ENCODE data around the gene WDR90.
A peak's percentile ranks its signal among the peaks of the same experiment; 100 is the strongest.

DNA sequence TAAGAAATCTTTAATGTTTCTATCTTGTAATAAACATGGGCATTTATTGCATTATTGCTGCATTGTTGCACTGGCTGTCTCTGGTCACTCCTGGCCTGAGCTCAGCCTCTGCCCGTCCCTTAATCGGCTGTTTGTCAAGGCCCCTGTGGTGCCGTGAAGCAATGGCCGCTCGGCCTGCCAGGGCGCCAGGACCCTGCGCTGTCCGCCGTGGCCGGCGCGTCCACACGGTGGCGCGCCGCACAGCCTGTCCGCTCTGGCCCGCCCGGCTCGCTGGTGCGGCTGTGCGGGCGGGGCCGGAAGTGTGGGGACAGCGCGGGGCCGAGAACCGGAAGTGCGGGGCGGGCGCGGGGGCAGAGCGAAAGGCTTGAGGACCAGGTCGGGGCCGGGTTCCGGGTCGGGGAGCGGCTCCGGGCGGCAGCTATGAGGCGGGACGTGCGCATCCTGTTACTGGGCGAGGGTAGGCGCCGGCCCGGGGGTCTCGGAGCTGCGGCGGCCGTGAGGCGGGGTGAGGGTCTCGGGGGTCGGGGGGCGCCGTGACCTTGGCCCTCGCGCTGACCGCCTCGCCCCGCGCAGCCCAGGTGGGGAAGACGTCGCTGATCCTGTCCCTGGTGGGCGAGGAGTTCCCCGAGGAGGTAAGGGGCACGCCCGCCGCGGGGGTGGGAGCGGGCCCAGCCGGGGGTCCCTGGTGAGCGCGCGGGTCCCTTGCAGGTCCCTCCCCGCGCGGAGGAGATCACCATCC is 18.8 kb downstream of the WDR90 start, which contains the start of gene RHOT2:
- peak in 2 of 4 donors; percentile 49 to 77 for TF ChIP-seq POLR2A (IDR thresholded peaks at IDR 0.05)
- TF ChIP-seq, protein P1, sequence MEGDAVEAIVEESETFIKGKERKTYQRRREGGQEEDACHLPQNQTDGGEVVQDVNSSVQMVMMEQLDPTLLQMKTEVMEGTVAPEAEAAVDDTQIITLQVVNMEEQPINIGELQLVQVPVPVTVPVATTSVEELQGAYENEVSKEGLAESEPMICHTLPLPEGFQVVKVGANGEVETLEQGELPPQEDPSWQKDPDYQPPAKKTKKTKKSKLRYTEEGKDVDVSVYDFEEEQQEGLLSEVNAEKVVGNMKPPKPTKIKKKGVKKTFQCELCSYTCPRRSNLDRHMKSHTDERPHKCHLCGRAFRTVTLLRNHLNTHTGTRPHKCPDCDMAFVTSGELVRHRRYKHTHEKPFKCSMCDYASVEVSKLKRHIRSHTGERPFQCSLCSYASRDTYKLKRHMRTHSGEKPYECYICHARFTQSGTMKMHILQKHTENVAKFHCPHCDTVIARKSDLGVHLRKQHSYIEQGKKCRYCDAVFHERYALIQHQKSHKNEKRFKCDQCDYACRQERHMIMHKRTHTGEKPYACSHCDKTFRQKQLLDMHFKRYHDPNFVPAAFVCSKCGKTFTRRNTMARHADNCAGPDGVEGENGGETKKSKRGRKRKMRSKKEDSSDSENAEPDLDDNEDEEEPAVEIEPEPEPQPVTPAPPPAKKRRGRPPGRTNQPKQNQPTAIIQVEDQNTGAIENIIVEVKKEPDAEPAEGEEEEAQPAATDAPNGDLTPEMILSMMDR (IDR thresholded peaks at IDR 0.05), result peak; percentile 79 to 98 (median 97)
